KMS-11 (cell line): ENCODE results near the gene CSTB.

Source experiments
- H2AFZ ChIP-seq: fragments of 200-600 bp; sonication (generic); 2 replicates; pipeline ENCODE4 v1.6.1; 2016; ENCODE audit warnings: antibody characterized with exemption, mixed run types, low read depth
- H3K27ac ChIP-seq: fragments of 200-600 bp; sonication (generic); 2 replicates; pipeline ENCODE4 v1.6.1; 2016; ENCODE audit warnings: mild to moderate bottlenecking, mixed run types
- H3K27me3 ChIP-seq: fragments of 200-600 bp; sonication (generic); 2 replicates; pipeline ENCODE4 v1.6.1; 2017; ENCODE audit warnings: mild to moderate bottlenecking, low read depth, mixed run types, moderate library complexity; ENCODE audit not compliant: insufficient read depth
- H3K36me3 ChIP-seq: fragments of 200-600 bp; sonication (generic); 2 replicates; pipeline ENCODE4 v1.6.1; 2017; ENCODE audit warnings: mild to moderate bottlenecking, mixed run types; ENCODE audit not compliant: insufficient read depth
- H3K4me1 ChIP-seq: fragments of 200-600 bp; sonication (generic); 2 replicates; pipeline ENCODE4 v1.6.1; 2016; ENCODE audit warnings: mild to moderate bottlenecking, low read depth, mixed run types; ENCODE audit not compliant: poor library complexity, severe bottlenecking
- H3K4me2 ChIP-seq: fragments of 200-600 bp; sonication (generic); 2 replicates; pipeline ENCODE4 v1.7.0; 2016; ENCODE audit warnings: mild to moderate bottlenecking, mixed run types
- H3K4me3 ChIP-seq: fragments of 200-600 bp; sonication (generic); IDR thresholded peaks from 2 replicates; pipeline ENCODE4 v1.6.1; 2017; ENCODE audit warnings: low read depth, low read length, mixed read lengths; ENCODE audit not compliant: insufficient read depth
- H3K79me2 ChIP-seq: fragments of 200-600 bp; sonication (generic); 2 replicates; pipeline ENCODE4 v1.6.1; 2016; ENCODE audit warnings: low read depth, mixed run types; ENCODE audit not compliant: insufficient read depth
- H3K9ac ChIP-seq: fragments of 200-600 bp; sonication (generic); 2 replicates; pipeline ENCODE4 v1.6.1; 2016; ENCODE audit warnings: mild to moderate bottlenecking, mixed run types
- H4K20me1 ChIP-seq: fragments of 200-600 bp; sonication (generic); 2 replicates; pipeline ENCODE4 v1.6.1; 2016; ENCODE audit warnings: mild to moderate bottlenecking, mixed run types; ENCODE audit not compliant: insufficient read depth
- TF ChIP-seq, protein P1 (sequence below): fragments of 200-600 bp; sonication (generic); conservative IDR thresholded peaks from 2 replicates; pipeline ENCODE4 v1.6.1; 2017; ENCODE audit warnings: low read depth, mild to moderate bottlenecking, antibody characterized with exemption, low read length, moderate library complexity, mixed read lengths

The CSTB gene

DNA sequence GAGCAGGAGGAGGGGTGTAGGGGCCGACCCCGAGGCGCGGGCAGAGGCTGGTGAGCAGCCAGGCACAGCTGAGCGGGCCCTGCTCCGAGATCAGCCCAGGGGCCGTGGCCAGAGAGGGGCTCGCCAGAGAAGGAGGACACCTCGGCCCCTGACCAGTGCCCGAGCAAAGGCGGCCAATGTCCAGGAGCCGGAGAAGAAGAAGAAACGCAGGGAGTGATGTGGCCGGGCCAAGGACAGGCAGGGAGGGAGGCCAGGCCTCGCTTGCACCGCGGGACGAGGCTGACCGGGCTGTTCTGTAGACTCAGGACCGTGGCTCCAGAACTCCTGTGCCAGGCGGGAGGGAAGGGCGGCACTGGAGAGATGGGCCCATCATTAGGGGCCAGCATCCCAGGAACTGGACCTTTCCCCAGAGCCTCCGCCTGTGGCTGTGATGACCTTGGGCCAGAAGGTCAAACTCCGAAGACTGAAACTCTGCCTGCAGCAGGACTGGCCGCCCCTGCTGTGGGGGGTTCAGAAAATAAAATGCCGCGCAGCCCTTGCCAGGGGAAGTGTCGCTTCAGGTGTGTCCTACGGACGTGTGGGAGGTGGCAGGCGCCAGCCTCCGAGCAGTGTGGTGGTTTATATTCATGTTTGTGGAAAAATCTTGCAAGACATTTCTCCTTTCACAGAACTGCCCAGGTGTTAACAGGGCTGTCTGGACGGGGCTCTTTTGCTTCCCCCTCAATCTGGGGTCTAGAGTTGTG, 27.6 kb upstream of the CSTB start:
- Histone ChIP-seq H3K27ac (no peak overlapping the region), H3K4me3 (no peak overlapping the region), H3K4me2 (no peak overlapping the region), H2AFZ (no peak overlapping the region), H3K79me2 (no peaks in the 10 kb centered on the region), H3K27me3 (no peaks in the 10 kb centered on the region), H4K20me1 (no peaks in the 10 kb centered on the region), H3K36me3 (peaks cover 19% of the 10 kb centered on the region; the same call in 1 of the 2 replicates), H3K4me1 (peaks cover 14% of the 10 kb centered on the region), H3K9ac (no peak overlapping the region)
- TF ChIP-seq, protein P1, sequence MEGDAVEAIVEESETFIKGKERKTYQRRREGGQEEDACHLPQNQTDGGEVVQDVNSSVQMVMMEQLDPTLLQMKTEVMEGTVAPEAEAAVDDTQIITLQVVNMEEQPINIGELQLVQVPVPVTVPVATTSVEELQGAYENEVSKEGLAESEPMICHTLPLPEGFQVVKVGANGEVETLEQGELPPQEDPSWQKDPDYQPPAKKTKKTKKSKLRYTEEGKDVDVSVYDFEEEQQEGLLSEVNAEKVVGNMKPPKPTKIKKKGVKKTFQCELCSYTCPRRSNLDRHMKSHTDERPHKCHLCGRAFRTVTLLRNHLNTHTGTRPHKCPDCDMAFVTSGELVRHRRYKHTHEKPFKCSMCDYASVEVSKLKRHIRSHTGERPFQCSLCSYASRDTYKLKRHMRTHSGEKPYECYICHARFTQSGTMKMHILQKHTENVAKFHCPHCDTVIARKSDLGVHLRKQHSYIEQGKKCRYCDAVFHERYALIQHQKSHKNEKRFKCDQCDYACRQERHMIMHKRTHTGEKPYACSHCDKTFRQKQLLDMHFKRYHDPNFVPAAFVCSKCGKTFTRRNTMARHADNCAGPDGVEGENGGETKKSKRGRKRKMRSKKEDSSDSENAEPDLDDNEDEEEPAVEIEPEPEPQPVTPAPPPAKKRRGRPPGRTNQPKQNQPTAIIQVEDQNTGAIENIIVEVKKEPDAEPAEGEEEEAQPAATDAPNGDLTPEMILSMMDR: no peak

DNA sequence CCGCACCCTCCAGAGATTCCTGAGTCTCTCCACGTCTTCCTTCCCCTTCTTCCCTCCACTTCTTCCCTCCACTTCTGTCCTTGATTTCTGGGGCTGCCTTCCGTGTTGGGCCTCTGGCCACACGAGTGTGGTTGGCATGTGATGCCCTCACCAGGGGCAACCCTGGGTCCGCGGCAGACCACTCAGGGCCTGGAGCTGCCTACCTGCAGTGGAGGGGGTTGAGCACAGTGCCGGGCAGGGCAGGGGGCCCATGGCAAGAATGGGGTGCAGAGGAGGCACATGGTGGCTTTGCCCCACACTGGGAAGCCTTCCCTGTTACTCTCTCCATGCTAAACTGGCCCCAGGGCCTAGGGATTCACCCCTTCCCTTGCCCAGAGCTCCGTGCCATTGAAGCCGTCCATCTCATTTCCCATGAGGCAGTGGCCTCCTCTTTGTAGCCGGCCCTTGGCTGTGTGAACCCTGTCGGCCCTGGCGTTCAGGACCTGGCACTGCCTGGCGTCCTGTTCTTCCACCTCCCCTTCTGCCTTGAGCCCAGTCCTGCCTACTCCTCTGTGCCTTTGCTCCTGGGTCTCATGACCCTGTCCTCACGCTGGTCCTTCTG, 26.7 kb upstream of the CSTB start:
- Histone ChIP-seq H3K4me3 (no peak overlapping the region), H3K9ac (no peak overlapping the region), H3K36me3 (peaks cover 21% of the 10 kb centered on the region; the same call in 1 of the 2 replicates), H3K4me1 (peaks cover 14% of the 10 kb centered on the region), H2AFZ (no peak overlapping the region), H3K27ac (no peak overlapping the region), H3K79me2 (no peaks in the 10 kb centered on the region), H3K4me2 (no peak overlapping the region), H4K20me1 (no peaks in the 10 kb centered on the region), H3K27me3 (no peaks in the 10 kb centered on the region)
- TF ChIP-seq, protein P1: no peak

DNA sequence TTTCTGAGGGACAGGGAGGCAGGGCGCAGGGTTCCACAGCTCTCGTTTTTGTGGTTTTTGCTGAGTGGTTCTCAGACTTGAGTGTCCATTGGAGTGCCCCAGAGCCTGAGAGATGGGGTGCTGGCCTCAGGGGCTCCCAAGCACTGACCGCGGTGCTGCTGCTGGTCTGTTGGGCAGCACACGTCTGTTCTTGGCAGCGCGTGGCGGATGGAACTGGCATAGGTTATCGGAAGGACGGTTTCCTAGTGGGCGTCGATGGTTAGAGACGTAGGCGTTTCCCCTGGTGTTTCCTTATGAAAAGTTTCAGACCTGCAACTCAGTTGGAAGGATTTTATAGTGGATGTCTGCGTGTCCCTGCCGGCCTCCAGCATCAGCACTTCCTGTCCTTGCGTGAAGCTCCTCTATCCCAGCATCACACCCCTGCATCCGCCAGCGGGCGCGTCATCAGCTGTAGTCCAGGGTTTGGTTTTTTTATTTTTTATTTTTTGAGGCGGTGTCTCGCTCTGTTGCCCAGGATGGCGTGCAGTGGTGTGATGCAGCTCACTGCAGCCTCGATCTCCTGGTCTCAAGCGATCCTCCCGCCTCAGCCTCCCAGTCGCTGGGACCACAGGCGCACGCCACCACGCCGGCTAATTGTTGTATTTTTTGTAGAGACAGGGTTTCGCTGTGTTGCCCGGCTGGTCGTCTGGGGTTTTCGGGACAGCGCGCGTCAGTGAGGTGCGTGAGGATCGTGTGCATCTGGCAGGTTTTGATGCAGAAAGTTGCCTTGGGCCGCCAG, 25.1 kb upstream of the CSTB start:
- Histone ChIP-seq H2AFZ (no peak overlapping the region), H3K4me3 (no peak overlapping the region), H3K9ac (no peak overlapping the region), H3K79me2 (no peaks in the 10 kb centered on the region; the same call in 1 of the 2 replicates), H3K4me2 (no peak overlapping the region), H4K20me1 (no peaks in the 10 kb centered on the region), H3K4me1 (peaks cover 10% of the 10 kb centered on the region), H3K27ac (no peak overlapping the region), H3K36me3 (peaks cover 35% of the 10 kb centered on the region; the same call in 1 of the 2 replicates), H3K27me3 (no peaks in the 10 kb centered on the region)
- TF ChIP-seq, protein P1: no peak

DNA sequence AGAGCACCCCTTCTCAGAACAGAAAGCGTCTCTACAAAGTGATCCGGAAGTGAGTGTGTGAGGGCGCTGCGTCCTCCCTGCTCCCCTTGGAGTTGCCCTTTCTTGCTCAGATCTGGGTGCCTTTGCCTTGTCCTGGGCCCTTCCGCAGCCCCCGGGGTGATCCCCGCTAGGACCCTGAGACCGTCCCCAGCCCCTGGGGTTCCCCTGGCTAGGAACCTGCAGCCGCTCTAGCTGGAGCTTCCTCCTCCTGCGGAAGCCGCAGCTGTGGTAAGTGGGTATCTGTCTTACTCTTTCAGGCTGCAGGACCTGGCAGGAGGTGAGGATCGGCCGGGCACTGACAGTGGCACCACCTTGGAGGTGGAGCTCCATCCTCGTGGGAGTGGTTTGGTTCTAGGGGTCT, 24.5 kb upstream of the CSTB start:
- Histone ChIP-seq H3K27me3 (no peaks in the 10 kb centered on the region), H2AFZ (no peak overlapping the region), H3K36me3 (peaks cover 38% of the 10 kb centered on the region; the same call in 1 of the 2 replicates), H3K9ac (no peak overlapping the region), H4K20me1 (no peaks in the 10 kb centered on the region), H3K4me3 (no peak overlapping the region), H3K4me2 (no peak overlapping the region), H3K27ac (no peak overlapping the region), H3K4me1 (peaks cover 8% of the 10 kb centered on the region), H3K79me2 (no peaks in the 10 kb centered on the region; the same call in 1 of the 2 replicates)
- TF ChIP-seq, protein P1: no peak
